Measurements from ENCODE around the gene RHOT2.

RHOT2 gene

DNA sequence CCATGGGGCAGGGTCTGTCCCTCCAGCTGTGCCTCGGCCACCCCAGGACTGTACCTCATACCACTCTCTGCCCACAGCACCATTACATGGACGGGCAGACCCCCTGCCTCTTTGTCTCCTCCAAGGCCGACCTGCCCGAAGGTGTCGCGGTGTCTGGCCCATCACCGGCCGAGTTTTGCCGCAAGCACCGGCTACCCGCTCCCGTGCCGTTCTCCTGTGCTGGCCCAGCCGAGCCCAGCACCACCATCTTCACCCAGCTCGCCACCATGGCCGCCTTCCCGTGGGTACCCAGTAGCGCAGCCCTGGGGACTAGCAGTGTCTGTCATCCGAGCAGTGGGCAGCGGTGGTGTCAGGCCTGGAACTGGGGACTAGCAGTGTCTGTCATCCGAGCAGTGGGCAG lies 4.9 kb downstream of the RHOT2 start:
- TF ChIP-seq, protein P1, sequence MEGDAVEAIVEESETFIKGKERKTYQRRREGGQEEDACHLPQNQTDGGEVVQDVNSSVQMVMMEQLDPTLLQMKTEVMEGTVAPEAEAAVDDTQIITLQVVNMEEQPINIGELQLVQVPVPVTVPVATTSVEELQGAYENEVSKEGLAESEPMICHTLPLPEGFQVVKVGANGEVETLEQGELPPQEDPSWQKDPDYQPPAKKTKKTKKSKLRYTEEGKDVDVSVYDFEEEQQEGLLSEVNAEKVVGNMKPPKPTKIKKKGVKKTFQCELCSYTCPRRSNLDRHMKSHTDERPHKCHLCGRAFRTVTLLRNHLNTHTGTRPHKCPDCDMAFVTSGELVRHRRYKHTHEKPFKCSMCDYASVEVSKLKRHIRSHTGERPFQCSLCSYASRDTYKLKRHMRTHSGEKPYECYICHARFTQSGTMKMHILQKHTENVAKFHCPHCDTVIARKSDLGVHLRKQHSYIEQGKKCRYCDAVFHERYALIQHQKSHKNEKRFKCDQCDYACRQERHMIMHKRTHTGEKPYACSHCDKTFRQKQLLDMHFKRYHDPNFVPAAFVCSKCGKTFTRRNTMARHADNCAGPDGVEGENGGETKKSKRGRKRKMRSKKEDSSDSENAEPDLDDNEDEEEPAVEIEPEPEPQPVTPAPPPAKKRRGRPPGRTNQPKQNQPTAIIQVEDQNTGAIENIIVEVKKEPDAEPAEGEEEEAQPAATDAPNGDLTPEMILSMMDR (IDR thresholded peaks at IDR 0.05), result no peak
- DNase-seq (ENCODE audit: low spot score), result no peak
- Histone ChIP-seq H3K27ac (no peak overlapping the region), H3K4me3 (no peak overlapping the region)

DNA sequence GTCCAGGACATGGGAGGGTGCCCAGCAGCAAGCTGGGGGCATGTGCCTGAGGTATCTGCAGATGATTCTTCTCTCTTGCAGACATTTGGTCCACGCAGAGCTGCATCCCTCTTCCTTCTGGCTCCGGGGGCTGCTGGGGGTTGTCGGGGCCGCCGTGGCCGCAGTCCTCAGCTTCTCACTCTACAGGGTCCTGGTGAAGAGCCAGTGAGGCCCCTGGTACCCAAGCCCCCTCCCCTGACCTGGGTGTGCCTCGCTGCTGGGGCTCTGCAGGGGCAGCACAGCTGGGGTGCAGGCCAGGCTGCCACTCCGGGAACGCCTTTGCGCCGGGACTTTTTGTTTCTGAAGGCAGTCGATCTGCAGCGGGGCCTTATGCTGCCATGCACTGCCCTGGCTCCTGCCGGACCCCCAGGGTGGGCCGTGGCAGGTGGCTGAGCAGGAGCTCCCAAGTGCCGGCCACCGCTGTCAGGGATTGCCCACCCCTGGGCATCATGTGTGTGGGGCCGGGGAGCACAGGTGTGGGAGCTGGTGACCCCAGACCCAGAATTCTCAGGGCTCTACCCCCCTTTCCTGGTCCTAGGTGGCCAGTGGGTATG lies 5.6 kb downstream of the RHOT2 start:
- no peak overlapping the region for H3K4me3 ChIP-seq
- no peak overlapping the region for H3K27ac ChIP-seq
- TF ChIP-seq, protein P1 (IDR thresholded peaks at IDR 0.05), result no peak
- no peak for DNase-seq (ENCODE audit: low spot score)

DNA sequence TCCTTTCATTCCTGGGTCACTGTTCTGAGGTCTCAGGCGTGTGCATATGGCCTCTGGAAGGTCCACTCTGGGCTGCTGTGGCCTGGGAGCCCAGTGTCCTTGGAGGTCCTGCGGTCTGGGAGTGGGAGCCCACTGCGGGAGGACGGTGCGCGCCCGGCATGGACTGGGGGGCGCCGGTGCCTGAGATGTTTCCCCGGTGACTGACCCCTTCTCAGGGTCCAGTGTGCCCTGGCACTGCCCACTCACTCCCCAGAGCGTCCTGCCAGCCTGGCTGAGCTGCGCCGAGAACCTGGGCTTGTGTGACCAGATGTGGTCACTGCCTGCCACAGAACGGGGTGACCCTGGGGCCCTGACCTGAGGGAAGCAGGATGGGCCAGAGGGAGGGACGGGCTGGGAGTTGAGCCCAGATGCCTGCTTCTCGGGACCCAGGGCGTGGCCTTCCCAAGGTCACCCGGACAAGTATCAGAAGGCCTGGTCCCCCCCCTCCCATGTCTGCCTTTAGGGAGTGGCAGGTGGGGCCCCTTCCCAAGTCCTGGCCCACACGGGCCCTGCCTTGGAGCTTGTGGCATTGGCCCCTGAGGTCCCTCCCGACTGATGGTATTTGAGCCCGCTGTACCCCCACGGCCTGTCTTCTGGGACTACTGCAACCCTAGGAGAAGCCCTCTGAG lies 6.4 kb downstream of the RHOT2 start:
- DNase-seq (ENCODE audit: low spot score), result no peak
- Histone ChIP-seq H3K4me3 (no peak overlapping the region), H3K27ac (no peak overlapping the region)
- TF ChIP-seq, protein P1 (IDR thresholded peaks at IDR 0.05), result no peak

DNA sequence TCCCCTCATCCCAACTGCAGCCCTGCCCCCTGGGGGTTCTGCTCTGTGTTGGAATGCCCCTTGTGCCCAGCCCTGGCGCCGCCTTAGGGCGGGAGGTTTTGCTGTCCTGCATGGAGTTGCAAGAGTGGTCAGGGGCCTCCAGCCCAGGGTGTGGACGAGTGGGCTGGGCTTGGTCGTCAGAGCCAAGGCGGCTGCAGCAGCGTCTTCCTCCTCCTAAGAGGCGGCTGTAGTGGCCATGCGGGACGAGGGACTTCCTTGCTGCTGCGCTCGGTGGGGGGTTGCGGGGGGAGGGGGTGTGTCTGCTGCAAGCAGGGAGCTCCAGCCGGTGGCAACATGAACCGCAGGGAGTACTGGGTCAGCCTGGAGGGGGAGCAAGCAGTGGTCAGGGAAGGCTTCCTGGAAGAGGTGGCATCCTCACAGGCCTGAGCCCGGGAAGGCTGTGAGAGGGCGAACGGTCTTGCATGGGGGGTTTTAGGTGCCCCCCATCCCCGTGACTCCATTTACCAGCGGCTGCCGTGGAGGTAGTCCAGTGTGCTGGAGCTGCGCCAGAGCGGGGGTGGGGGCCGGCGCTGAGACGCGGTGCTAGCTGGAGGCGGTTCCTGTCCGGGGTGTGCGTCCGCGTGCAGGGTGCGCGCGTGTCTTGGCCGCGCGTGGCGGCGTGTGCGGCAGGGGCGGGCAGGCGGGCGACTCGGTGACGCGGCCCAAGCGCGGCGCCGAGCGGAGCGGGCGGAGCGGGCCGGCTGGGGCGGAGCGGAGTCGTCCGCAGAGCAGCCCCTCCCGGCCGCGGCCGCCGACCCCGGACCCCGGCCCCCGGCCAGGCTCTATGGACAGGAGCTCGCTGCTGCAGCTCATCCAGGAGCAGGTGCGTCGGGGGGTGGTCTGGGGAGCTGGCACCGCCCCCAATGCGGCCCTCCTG lies 7.3 kb downstream of the RHOT2 start, which contains the start of gene RHBDL1:
Gene RHBDL1, plus strand, starts transcription at position 704 of the 916 bp plus-strand sequence. Its CDS starts 120 bp downstream, at position 824.
- Histone ChIP-seq H3K27ac (peak within 1 kb of the TSS in 1 of 2 donors; percentile 61), H3K4me3 (peak within 1 kb of the TSS; percentile 67)
- TF ChIP-seq, protein P1 (IDR thresholded peaks at IDR 0.05), result no peak
- no peak for DNase-seq (ENCODE audit: low spot score)

DNA sequence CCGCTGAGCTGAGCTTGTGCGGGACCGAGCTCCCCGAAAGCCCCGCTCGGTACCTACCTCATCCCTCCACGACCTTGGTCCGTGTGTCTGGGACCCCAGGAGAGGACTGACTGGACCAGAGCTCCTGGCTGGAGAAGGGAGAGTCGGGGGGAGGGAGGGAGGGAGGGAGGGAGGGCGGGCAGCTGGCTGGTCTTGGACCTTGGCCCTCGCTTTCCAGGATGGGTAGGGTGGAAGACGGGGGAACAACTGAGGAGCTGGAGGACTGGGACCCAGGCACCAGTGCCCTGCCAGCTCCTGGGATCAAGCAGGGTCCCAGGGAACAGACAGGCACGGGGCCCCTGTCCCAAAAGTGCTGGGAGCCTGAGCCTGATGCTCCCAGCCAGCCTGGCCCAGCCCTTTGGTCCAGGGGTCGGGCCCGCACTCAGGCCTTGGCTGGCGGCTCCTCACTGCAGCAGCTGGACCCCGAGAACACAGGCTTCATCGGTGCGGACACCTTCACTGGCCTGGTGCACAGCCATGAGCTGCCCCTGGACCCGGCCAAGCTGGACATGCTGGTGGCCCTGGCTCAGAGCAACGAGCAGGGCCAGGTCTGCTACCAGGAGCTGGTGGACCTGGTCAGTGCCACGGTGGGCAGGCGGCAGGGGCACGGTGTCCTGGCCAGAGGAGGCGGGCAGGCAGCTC lies 8.1 kb downstream of the RHOT2 start:
- no peak for DNase-seq (ENCODE audit: low spot score)
- peak overlapping the region in 1 of 2 donors; percentile 61 for H3K27ac ChIP-seq
- peak overlapping the region; percentile 67 for H3K4me3 ChIP-seq
- TF ChIP-seq, protein P1 (IDR thresholded peaks at IDR 0.05), result no peak

DNA sequence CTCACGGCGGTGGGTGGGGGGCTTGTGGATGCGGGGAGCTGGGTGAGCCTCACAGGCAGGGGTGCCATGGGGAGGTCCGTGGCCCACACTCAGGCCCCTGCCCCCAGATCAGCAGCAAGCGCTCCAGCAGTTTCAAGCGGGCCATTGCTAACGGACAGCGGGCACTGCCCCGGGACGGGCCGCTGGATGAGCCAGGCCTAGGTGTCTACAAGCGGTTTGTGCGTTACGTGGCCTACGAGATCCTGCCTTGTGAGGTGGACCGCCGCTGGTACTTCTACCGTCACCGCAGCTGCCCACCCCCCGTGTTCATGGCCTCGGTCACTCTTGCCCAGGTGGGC lies 8.6 kb downstream of the RHOT2 start:
- DNase-seq (ENCODE audit: low spot score), result no peak
- no peak overlapping the region for H3K4me3 ChIP-seq

More for the DNA sequence above, 8.6 kb downstream of the RHOT2 start:
- peak overlapping the region in 1 of 2 donors; percentile 16 for H3K27ac ChIP-seq
- TF ChIP-seq, protein P1 (IDR thresholded peaks at IDR 0.05), result no peak

Measured in coronary artery (tissue), 2 donors.